GM19455 (cell line): ENCODE results near the gene PPP2R5C.

ENCODE experiments used
- ATAC-seq: cut with Tn5 transposase; IDR thresholded peaks from one replicate; pipeline ENCODE4 v1.9.1; 2021; ENCODE audit not compliant: unreplicated experiment

Gene PPP2R5C

GRCh38 chr14:101839236-101839635 lies 77.7 kb downstream of the PPP2R5C start:
- ATAC-seq, result peak; percentile 63

DNA sequence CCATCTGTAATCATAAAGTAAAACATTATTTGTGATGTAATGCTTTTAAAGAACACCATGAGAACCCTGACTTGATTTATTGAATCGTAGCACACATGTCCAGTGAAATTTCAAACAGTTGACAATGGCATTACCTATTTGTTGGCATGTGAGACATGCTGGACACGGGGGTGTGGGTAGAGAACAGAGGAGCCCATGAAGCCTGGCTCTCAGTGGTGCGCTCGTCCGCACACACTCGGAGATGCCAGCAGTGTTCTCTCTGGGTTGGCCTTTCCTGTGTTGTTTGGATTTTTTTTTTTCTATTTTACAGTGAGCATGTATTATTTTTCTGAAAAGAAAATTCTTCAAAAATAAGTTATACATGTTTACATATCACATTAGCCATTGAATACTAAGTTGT lies 78.2 kb downstream of the PPP2R5C start:
- no peak for ATAC-seq

GRCh38 chr14:101840649-101841369 lies 79.3 kb downstream of the PPP2R5C start:
- no peak for ATAC-seq

DNA sequence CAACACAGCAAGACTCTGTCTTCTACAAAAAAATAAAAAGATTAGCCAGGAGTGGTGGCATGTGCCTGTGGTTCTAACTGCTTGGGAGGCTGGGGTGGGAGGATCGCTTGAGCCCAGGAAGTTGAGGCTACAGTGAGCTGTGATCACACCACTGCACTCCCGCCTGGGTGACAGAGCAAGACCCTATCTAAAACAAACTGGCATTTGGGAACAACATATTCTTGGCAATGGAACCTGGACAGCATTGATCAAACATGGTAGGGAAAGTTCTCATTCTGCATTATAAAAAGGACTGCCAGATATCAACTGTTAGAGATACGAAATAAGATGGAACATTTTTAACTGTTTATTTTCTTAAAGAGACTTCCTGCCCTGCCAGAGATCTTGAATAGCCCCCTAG lies 81.5 kb downstream of the PPP2R5C start:
- no peak for ATAC-seq

DNA sequence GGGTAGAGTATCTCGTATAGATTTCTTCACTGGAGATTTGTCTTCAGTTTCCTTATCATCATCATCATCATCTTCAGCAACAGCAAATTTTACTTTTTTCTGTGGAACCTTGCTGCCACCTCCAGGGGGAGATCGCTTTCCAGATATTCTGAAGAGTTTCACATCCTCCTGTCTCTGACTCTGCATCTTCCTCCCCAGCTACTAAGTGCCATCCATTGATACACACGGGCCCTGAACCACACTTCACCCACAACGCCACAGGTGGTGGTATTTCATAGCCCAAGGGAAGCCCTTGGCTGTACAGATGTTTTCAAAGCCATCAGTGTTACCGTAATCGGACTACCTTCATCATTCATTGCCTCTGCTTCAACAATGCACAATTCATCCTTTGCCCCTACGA lies 82.2 kb downstream of the PPP2R5C start:
- ATAC-seq, result no peak

- ATAC-seq, result no peak
Observed at GRCh38 chr14:101844219-101844618, 82.7 kb downstream of the PPP2R5C start.

- no peak for ATAC-seq
Observed at GRCh38 chr14:101844751-101845150, 83.2 kb downstream of the PPP2R5C start.

DNA sequence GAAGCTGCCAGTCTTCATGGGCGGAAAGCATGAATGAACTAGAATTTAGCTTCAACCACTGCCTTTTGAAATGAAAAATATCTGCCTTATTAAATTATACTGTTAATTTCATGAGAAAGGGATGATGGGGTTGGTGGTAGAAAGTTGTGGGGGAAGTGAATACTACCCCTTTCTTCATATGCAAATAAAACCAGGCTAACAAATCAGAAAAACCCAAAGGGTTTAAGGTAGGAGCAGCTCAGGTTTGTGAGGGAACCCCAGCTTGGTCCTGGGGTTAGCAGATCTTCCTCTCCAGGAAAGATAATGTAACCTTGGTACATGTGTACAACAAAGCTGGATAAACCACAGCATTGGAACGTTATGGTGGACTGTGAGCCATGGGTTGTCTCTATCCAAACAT lies 84.0 kb downstream of the PPP2R5C start:
- ATAC-seq, result no peak

- no peak for ATAC-seq
Observed at GRCh38 chr14:101845896-101846295, 84.4 kb downstream of the PPP2R5C start.

- peak; percentile 74 for ATAC-seq
Observed at GRCh38 chr14:101849125-101849524, 87.6 kb downstream of the PPP2R5C start.

DNA sequence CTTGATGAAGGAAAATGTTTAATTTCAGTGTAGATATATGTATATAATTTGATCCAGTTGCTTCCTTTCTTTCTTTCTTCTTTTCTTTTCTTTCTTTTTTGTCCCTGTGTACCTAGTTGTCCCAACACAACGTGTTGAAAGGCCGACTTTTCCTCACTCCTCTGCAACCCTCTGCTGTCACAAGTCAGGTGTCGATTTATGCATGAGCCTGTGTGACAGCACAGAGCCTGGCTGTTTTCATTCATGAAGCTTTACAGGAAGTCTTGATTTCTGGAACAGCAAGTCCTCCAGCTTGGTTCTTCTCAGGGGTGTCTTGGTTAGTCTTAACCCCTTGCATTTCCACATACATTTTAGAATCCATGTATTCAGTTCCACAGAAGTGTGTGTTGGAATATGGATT lies 88.1 kb downstream of the PPP2R5C start:
- no peak for ATAC-seq

DNA sequence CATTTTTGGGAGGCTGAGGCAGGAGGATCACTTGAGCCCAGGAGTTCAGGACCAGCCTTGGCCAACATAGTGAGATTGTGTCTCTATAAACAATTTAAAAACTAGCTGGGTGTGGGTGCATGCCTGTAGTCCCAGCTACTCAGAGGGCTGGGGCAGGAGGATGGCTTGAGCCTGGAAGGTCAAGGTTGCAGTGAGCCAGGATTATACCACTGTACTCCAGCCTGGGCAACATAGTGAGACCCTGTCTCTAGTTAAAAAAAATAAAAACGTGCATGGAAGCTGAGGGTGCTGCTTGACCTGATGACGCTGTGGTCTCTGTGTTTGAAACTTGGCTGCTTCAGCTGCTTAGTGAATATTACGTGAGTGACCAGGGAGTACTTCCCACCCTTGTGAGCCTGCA lies 89.7 kb downstream of the PPP2R5C start:
- no peak for ATAC-seq

DNA sequence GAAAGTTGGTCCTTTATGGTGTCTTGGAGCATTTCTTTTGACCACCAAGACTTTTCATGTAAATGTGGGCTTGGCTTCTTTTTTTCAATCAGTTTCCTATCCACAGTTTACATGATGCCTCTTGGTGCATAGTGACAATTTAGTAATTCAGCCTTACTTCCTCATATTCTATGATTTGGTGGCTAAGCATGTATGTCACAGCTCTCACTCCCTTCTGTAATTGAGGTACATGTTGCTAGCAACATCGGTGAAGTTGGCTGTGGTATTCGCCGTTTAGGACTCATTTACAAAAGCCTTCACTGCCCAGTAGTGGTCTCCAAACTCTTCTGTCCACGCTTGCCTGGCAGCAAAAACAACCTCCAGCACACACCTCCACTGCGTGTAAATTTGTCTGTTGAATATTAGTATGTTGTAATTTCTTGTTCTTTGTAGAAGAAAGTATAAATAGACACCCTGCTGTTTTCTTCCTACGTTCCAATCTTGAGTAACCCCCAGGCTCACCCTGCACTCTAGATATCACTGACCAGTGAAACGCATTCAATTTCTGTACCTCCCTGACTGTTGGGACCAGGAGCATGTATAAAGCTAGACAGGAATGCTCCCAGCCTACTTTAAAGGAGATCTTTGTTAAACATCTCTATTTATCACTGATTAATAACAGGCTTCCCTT lies 90.4 kb downstream of the PPP2R5C start:
- no peak for ATAC-seq

GRCh38 chr14:101852785-101853184 lies 91.3 kb downstream of the PPP2R5C start:
- no peak for ATAC-seq

GRCh38 chr14:101853455-101854018 lies 92.0 kb downstream of the PPP2R5C start:
- ATAC-seq, result no peak

DNA sequence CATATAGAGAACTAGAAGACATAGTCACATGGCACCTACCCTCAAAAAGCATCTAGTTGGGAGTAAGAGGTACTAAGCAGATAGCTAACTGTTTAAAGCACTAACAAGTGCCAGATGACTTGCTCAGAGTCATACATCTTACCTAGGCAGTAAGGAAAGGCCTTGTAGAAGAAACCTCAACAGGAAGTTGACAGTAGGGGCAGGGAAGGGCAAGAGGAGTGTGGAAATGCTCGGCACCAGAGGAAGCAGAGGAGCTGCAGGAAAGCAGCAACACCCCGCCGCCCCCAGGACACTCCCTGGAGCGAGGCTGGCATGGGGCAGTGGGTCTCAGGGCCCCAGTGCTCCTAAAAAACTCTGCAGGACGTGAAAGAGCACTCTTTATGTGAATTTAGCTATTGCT lies 92.9 kb downstream of the PPP2R5C start:
- ATAC-seq, result no peak

GRCh38 chr14:101855958-101856357 lies 94.4 kb downstream of the PPP2R5C start:
- ATAC-seq, result no peak

DNA sequence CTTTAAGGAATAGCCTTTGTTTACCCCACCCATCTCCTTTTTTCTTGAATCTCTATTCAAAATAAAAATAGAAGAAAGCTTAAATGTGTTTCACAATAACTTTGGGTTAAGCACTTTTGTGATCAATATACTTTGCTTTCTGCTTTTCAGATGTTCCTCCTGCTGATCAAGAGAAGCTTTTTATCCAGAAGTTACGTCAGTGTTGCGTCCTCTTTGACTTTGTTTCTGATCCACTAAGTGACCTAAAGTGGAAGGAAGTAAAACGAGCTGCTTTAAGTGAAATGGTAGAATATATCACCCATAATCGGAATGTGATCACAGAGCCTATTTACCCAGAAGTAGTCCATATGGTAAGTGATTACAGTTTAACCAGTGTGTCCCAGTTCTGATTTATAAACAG lies 95.0 kb downstream of the PPP2R5C start:
- no peak for ATAC-seq

DNA sequence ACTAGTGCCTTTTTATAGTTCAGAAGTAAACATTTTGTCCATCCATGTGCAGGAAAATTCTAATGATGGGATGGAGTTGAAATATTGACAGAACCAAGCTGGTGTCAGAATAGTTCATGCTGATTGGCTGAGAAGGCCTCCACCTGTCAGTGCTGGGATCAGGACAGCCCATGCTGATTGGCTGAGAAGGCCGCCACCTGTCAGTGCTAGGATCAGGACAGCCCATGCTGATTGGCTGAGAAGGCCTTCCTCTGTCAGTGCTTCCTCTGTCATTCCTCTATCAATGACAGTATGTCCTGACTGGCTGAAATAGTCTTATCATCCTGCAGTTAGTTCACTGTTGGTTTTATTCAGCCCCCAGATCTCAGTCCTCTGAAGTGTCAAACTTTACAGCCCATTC lies 95.7 kb downstream of the PPP2R5C start:
- no peak for ATAC-seq

- no peak for ATAC-seq
Observed at GRCh38 chr14:101858791-101859537, 97.5 kb downstream of the PPP2R5C start.

- no peak for ATAC-seq
Observed at GRCh38 chr14:101859538-101859902, 98.0 kb downstream of the PPP2R5C start.

DNA sequence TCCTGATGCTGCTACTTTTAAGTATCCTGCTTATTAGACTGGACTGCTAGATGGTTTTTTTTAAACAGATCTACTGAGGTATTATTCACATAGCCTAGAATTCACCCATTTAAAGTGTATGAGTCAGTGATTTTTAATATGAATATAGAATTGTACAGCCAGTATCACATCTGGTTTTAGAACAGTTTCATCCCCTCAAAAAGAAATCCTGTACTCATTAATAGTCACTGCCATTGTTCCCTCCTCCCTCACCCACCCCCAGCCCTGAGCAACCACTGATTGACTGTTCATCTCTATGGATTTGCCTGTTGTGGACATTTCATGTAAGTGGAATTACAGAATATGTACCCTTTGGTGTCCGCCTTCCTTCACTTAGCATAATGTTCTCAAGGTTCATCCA lies 98.4 kb downstream of the PPP2R5C start:
- no peak for ATAC-seq
